IPS-18c (cell line): ENCODE results near the gene C4A.
"Not testable (repeated sequence)": the region's sequence is repeated elsewhere in the genome, so short reads cannot be mapped to it uniquely, and the experiment has no call there.

Experiments used
- H3K4me3 ChIP-seq: 2 replicates; pipeline ENCODE4 v1.7.0; 2013; ENCODE audit warnings: low read depth, mild to moderate bottlenecking, low read length, moderate library complexity; ENCODE audit not compliant: insufficient read depth
- H3K9me3 ChIP-seq: one replicate; pipeline ENCODE4 v1.6.1; 2013; ENCODE audit warnings: mild to moderate bottlenecking, low read length, moderate library complexity; ENCODE audit not compliant: control insufficient read depth, insufficient read depth

The C4A gene

GRCh38 chr6:32005991-32006529 lies 24.2 kb downstream of the C4A start:
- not testable (repeated sequence) for H3K4me3 ChIP-seq, H3K9me3 ChIP-seq

DNA sequence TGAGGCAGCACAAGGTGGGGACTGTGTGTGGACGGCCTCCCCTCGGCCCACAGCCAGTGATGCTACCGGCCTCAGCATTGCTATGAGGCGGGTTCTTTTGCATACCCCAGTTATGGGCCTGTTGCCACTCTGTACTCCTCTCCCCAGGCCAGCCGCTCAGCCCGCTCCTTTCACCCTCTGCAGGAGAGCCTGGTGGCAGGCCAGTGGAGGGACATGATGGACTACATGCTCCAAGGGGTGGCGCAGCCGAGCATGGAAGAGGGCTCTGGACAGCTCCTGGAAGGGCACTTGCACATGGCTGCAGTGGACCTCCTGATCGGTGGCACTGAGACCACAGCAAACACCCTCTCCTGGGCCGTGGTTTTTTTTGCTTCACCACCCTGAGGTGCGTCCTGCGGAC lies 25.2 kb downstream of the C4A start:
- not testable (repeated sequence) for H3K4me3 ChIP-seq, H3K9me3 ChIP-seq

GRCh38 chr6:32008037-32008436 lies 26.2 kb downstream of the C4A start:
- not testable (repeated sequence) for H3K4me3 ChIP-seq, H3K9me3 ChIP-seq

- H3K4me3 ChIP-seq, H3K9me3 ChIP-seq: not testable (repeated sequence)
These were observed 26.8 kb downstream of the C4A start for GRCh38 chr6:32008616-32009015.

DNA sequence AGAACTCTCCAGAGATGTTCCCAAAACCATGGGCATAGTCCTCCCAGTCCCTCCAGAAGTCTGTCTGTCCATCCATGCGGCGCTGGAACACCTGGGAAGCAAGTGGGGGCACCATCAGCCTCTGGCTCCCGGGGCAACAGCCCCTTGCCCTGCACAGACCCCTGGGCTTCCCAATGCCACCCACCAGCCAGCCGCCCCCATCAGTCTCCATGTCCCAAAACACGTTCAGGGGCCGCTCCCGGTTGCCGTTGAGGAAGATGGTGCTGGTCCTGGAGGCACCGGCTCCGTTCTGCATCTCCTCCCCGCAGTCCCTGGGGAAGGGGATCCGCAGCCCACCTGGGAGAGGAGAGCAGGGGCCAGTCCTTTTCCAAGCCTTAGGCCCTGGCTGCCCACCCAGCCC lies 27.7 kb downstream of the C4A start:
- H3K4me3 ChIP-seq, H3K9me3 ChIP-seq: not testable (repeated sequence)

GRCh38 chr6:32010856-32011530 lies 29.1 kb downstream of the C4A start:
- not testable (repeated sequence) for H3K4me3 ChIP-seq, H3K9me3 ChIP-seq

- not testable (repeated sequence) for H3K9me3 ChIP-seq, H3K4me3 ChIP-seq
These were observed 31.2 kb downstream of the C4A start for GRCh38 chr6:32012941-32013617.

GRCh38 chr6:32013738-32014137 lies 31.9 kb downstream of the C4A start:
- not testable (repeated sequence) for H3K4me3 ChIP-seq, H3K9me3 ChIP-seq

DNA sequence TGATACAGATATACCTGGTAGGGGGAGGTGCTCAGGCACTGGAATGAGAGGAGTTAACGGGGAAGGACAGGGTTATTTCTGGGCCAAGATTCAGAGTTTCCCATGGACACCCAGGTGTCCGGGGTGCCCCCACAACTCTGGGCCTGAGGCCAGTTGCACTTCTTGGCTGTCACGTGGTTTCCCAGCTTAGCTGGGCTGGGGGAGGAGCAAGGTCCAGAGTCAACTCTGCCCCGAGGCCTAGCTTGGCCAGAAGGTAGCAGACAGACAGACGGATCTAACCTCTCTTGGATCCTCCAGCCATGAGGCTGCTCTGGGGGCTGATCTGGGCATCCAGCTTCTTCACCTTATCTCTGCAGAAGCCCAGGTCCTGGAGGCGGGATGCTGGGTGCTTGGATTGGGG lies 32.7 kb downstream of the C4A start, which contains the start of gene C4B:
C4B (plus strand) TSS at position 249 of the 400 bp plus-strand sequence; CDS start at position 300, 51 bp downstream.
- H3K4me3 ChIP-seq, result not testable (repeated sequence)

DNA sequence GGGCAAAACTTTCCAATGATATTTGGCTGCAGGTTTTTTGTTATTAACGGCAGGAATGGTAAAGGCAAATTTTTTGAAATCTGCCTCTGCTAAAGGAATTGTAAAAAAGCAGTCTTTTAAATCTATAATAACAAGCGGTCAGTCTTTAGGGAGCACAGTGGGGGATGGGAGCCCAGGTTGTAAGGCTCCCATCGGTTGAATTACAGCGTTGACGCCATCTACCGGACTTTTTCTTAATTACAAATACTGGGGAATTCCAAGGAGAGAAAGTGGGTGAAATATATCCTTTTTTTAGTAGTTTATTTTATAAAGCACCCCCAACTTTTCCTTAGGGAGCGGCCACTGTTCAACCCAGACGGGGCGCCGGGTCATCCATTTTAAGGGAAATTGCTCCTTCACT lies 40.2 kb downstream of the C4A start:
- not testable (repeated sequence) for H3K4me3 ChIP-seq

More for the DNA sequence above, 32.7 kb downstream of the C4A start, which contains the start of gene C4B:
- H3K9me3 ChIP-seq, result not testable (repeated sequence)

DNA sequence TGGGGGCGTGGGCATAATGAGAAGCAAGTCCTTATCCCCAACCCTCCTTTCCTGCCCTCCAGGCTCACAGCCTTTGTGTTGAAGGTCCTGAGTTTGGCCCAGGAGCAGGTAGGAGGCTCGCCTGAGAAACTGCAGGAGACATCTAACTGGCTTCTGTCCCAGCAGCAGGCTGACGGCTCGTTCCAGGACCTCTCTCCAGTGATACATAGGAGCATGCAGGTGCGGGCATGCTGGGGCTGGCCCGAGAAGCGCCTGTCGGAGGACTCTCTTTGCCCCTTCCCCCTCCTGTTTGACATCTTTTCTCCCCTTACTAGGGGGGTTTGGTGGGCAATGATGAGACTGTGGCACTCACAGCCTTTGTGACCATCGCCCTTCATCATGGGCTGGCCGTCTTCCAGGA lies 46.8 kb downstream of the C4A start:
- not testable (repeated sequence) for H3K9me3 ChIP-seq, H3K4me3 ChIP-seq

More for the DNA sequence above, 40.2 kb downstream of the C4A start:
- H3K9me3 ChIP-seq, result not testable (repeated sequence)

DNA sequence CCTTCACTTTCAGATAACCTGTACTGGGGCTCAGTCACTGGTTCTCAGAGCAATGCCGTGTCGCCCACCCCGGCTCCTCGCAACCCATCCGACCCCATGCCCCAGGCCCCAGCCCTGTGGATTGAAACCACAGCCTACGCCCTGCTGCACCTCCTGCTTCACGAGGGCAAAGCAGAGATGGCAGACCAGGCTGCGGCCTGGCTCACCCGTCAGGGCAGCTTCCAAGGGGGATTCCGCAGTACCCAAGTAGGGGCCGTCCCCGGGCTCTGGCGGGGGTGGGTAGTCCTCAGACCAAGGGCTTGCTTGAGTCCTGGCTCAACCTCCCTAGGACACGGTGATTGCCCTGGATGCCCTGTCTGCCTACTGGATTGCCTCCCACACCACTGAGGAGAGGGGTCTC lies 47.7 kb downstream of the C4A start:
- H3K4me3 ChIP-seq, H3K9me3 ChIP-seq: not testable (repeated sequence)

- not testable (repeated sequence) for H3K4me3 ChIP-seq, H3K9me3 ChIP-seq
These were observed 53.6 kb downstream of the C4A start for GRCh38 chr6:32035283-32036013.

DNA sequence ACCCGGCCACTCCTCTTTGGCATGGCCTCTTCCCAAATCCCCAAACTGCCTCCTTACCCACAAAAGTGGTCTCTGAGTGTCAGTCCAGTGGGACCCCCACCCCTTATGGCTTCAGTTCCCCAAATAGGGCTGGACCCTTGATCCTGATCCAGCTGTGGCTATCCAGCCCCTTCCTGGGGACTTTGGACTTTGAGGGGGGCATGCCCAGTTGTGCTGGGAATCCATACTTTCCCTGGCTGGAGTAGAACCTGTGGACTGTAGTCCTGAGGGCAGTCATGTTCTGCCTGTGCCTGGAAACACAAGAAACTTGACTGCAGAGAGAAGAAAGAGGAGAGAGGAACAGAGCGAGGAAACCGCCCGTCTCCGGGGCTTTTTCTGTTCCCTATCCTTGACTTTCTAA lies 55.3 kb downstream of the C4A start:
- H3K9me3 ChIP-seq, H3K4me3 ChIP-seq: not testable (repeated sequence)

DNA sequence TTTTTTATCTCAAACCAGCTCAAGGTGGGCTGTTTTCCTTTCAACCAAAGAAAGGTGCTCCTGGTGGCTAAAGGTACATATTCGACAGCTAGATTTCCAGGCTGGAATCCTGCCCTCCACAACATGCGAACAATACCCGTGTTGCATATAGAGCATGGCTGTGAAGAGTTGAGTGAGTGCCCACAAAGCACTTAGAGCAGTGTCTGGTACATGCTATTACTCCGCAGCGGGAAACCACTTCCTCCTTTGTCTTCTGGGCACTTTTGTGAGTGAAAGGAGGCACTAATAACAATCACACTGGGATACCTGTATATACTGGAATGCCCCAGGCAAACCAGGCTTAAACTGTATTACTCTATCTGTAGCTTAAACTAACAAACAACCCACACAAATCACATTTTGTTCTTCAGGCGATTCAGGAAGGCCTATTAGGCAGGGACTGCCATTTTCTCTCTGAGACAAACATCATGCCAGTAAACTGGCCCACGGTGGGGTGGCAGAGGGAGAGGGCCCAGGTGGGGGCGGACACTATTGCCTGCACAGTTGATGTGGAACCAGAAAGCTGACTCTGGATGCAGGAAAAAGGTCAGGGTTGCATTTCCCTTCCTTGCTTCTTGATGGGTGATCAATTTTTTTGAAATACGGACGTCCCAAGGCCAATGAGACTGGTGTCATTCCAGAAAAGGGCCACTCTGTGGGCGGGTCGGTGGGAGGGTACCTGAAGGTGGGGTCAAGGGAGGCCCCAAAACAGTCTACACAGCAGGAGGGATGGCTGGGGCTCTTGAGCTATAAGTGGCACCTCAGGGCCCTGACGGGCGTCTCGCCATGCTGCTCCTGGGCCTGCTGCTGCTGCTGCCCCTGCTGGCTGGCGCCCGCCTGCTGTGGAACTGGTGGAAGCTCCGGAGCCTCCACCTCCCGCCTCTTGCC lies 56.0 kb downstream of the C4A start, which contains the start of gene CYP21A2:
CYP21A2 (plus strand) TSS at position 818 of the 927 bp plus-strand sequence; CDS start at position 826, 8 bp downstream.
- H3K4me3 ChIP-seq, H3K9me3 ChIP-seq: not testable (repeated sequence)

DNA sequence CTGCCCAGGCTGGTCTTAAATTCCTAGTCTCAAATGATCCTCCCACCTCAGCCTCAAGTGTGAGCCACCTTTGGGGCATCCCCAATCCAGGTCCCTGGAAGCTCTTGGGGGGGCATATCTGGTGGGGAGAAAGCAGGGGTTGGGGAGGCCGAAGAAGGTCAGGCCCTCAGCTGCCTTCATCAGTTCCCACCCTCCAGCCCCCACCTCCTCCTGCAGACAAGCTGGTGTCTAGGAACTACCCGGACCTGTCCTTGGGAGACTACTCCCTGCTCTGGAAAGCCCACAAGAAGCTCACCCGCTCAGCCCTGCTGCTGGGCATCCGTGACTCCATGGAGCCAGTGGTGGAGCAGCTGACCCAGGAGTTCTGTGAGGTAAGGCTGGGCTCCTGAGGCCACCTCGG lies 57.0 kb downstream of the C4A start:
- not testable (repeated sequence) for H3K4me3 ChIP-seq, H3K9me3 ChIP-seq
